Activated CD8-positive, alpha-beta memory T cell treated with anti-CD3 and anti-CD28 coated beads, Interleukin-2, amount 50 U/mL, for 1 hour (primary cell): ENCODE results near the gene GTPBP2.
A peak's percentile ranks its signal among the peaks of the same experiment; 100 is the strongest.
"Not testable (repeated sequence)": the region's sequence is repeated elsewhere in the genome, so short reads cannot be mapped to it uniquely, and the experiment has no call there.

Experiments used
- DNase-seq: peaks from one replicate; pipeline ENCODE4 v3.0.0-alpha.2; 2020; ENCODE audit errors: extremely low read depth

GTPBP2 gene

GRCh38 chr6:43629104-43629504 lies at the start of gene GTPBP2:
GTPBP2 (minus strand) TSS chr6:43629264; CDS start chr6:43629162, 102 bp downstream.
- DNase-seq, result peak; percentile 79

- DNase-seq, result no peak
Observed at GRCh38 chr6:43678341-43678740, 49.3 kb upstream of the GTPBP2 start.

GRCh38 chr6:43677759-43678158 lies 48.7 kb upstream of the GTPBP2 start:
- no peak for DNase-seq

GRCh38 chr6:43676962-43677606 lies 48.0 kb upstream of the GTPBP2 start:
- no peak for DNase-seq

GRCh38 chr6:43674921-43675320 lies 45.9 kb upstream of the GTPBP2 start:
- no peak for DNase-seq

- DNase-seq, result no peak
Observed at GRCh38 chr6:43674291-43674690, 45.2 kb upstream of the GTPBP2 start.

- DNase-seq, result no peak
Observed at GRCh38 chr6:43673444-43674084, 44.5 kb upstream of the GTPBP2 start.

- DNase-seq, result no peak
Observed at GRCh38 chr6:43671801-43672690, 43.0 kb upstream of the GTPBP2 start.

GRCh38 chr6:43671011-43671800 lies 42.1 kb upstream of the GTPBP2 start:
- no peak for DNase-seq

- no peak for DNase-seq
Observed at GRCh38 chr6:43670623-43670986, 41.5 kb upstream of the GTPBP2 start.

GRCh38 chr6:43669922-43670622 lies 41.0 kb upstream of the GTPBP2 start:
- DNase-seq, result no peak

- DNase-seq, result no peak
Observed at GRCh38 chr6:43669050-43669921, 40.2 kb upstream of the GTPBP2 start.

GRCh38 chr6:43668151-43669028 lies 39.3 kb upstream of the GTPBP2 start:
- no peak for DNase-seq

- no peak for DNase-seq
Observed at GRCh38 chr6:43667245-43668150, 38.4 kb upstream of the GTPBP2 start.

GRCh38 chr6:43666196-43666920 lies 37.3 kb upstream of the GTPBP2 start:
- DNase-seq, result no peak

GRCh38 chr6:43665376-43665775 lies 36.3 kb upstream of the GTPBP2 start:
- DNase-seq, result no peak

- DNase-seq, result not testable (repeated sequence)
Observed at GRCh38 chr6:43662948-43663347, 33.9 kb upstream of the GTPBP2 start.

- no peak for DNase-seq
Observed at GRCh38 chr6:43658161-43658560, 29.1 kb upstream of the GTPBP2 start.
